BLaER1 (cell line): ENCODE measurements around the gene FKBP7.
"Not testable (repeated sequence)": the region's sequence is repeated elsewhere in the genome, so short reads cannot be mapped to it uniquely, and the experiment has no call there.

ENCODE experiments used
- H3K27ac ChIP-seq: shearing (Covaris generic); formaldehyde crosslinking; 2 replicates; pipeline ENCODE4 v1.8.1; 2022
- H3K27me3 ChIP-seq: shearing (Covaris generic); formaldehyde crosslinking; 2 replicates; pipeline ENCODE4 v1.8.1; 2022
- H3K36me3 ChIP-seq: shearing (Covaris generic); formaldehyde crosslinking; 2 replicates; pipeline ENCODE4 v1.8.1; 2022
- H3K4me1 ChIP-seq: shearing (Covaris generic); formaldehyde crosslinking; 2 replicates; pipeline ENCODE4 v1.8.1; 2022
- H3K4me2 ChIP-seq: shearing (Covaris generic); formaldehyde crosslinking; 2 replicates; pipeline ENCODE4 v1.8.1; 2022
- H3K4me3 ChIP-seq: shearing (Covaris generic); formaldehyde crosslinking; 2 replicates; pipeline ENCODE4 v1.8.1; 2022
- H3K9ac ChIP-seq: shearing (Covaris generic); formaldehyde crosslinking; 2 replicates; pipeline ENCODE4 v1.8.1; 2022
- H3K9me3 ChIP-seq: shearing (Covaris generic); formaldehyde crosslinking; 2 replicates; pipeline ENCODE4 v1.8.1; 2022
- H4K20me1 ChIP-seq: shearing (Covaris generic); formaldehyde crosslinking; 2 replicates; pipeline ENCODE4 v1.8.1; 2022
- Cebpa-rat ChIP-seq: shearing (Covaris generic); IDR thresholded peaks from 2 replicates; pipeline ENCODE4 v1.8.1; 2022

Gene FKBP7

GRCh38 chr2:178478439-178479274, at the start of gene FKBP7:
TSS of gene FKBP7 (minus strand) at chr2:178478600. CDS start at chr2:178478499, 101 bp downstream.
- H3K36me3 ChIP-seq = no peaks in the 10 kb centered on the region
- peaks cover 26% of the 10 kb centered on the region for H4K20me1 ChIP-seq
- H3K27me3 ChIP-seq = no peaks in the 10 kb centered on the region
- H3K27ac ChIP-seq = peak within 1 kb of the TSS; percentile 91
- H3K4me1 ChIP-seq = peaks cover 60% of the 10 kb centered on the region
- peak within 1 kb of the TSS; percentile 73 for H3K4me3 ChIP-seq
- H3K9ac ChIP-seq = peak within 1 kb of the TSS; percentile 85
- H3K9me3 ChIP-seq = no peaks in the 10 kb centered on the region
- TF ChIP-seq Cebpa-rat = no peak
- H3K4me2 ChIP-seq = peak within 1 kb of the TSS; percentile 91

GRCh38 chr2:178527592-178527991, 49.2 kb upstream of the FKBP7 start:
- Histone ChIP-seq H3K4me3 (no peak overlapping the region), H3K4me2 (no peak overlapping the region), H3K9me3 (no peaks in the 10 kb centered on the region), H3K36me3 (peaks cover 18% of the 10 kb centered on the region), H3K27me3 (no peaks in the 10 kb centered on the region), H3K4me1 (no peaks in the 10 kb centered on the region), H3K27ac (no peak overlapping the region), H3K9ac (no peak overlapping the region), H4K20me1 (no peaks in the 10 kb centered on the region)
- TF ChIP-seq Cebpa-rat = no peak

- no peak for TF ChIP-seq Cebpa-rat
- Histone ChIP-seq H3K4me2 (no peak overlapping the region), H4K20me1 (no peaks in the 10 kb centered on the region), H3K4me3 (no peak overlapping the region), H3K9me3 (no peaks in the 10 kb centered on the region), H3K27ac (no peak overlapping the region), H3K36me3 (peaks cover 5% of the 10 kb centered on the region), H3K4me1 (no peaks in the 10 kb centered on the region), H3K27me3 (no peaks in the 10 kb centered on the region), H3K9ac (no peak overlapping the region)
Observed at GRCh38 chr2:178526256-178526655, 47.9 kb upstream of the FKBP7 start.

GRCh38 chr2:178525460-178525859, 47.1 kb upstream of the FKBP7 start:
- not testable (repeated sequence) for H3K9ac ChIP-seq, H4K20me1 ChIP-seq, H3K4me3 ChIP-seq, H3K9me3 ChIP-seq, H3K4me1 ChIP-seq, H3K27ac ChIP-seq, H3K36me3 ChIP-seq, H3K27me3 ChIP-seq, H3K4me2 ChIP-seq

- H3K4me3 ChIP-seq, H3K9me3 ChIP-seq, H3K27me3 ChIP-seq, H4K20me1 ChIP-seq, H3K27ac ChIP-seq, H3K9ac ChIP-seq, H3K4me1 ChIP-seq, H3K4me2 ChIP-seq, H3K36me3 ChIP-seq: not testable (repeated sequence)
Observed at GRCh38 chr2:178525010-178525409, 46.6 kb upstream of the FKBP7 start.

- H3K9ac ChIP-seq = peak overlapping the region; percentile 77
- H4K20me1 ChIP-seq = no peaks in the 10 kb centered on the region
- no peaks in the 10 kb centered on the region for H3K9me3 ChIP-seq
- peaks cover 3% of the 10 kb centered on the region for H3K36me3 ChIP-seq
- H3K4me2 ChIP-seq = peak overlapping the region; percentile 78
- H3K4me3 ChIP-seq = peak overlapping the region; percentile 71
- H3K27me3 ChIP-seq = no peaks in the 10 kb centered on the region
- H3K27ac ChIP-seq = peak overlapping the region; percentile 35; the same call in 1 of the 2 replicates
- no peaks in the 10 kb centered on the region for H3K4me1 ChIP-seq
- no peak for TF ChIP-seq Cebpa-rat
Observed at GRCh38 chr2:178523596-178524134, 45.3 kb upstream of the FKBP7 start.

- Histone ChIP-seq H3K9ac (peak overlapping the region; percentile 77), H3K4me2 (peak overlapping the region; percentile 78), H3K27me3 (no peaks in the 10 kb centered on the region), H3K4me1 (no peaks in the 10 kb centered on the region), H4K20me1 (no peaks in the 10 kb centered on the region), H3K36me3 (peaks cover 9% of the 10 kb centered on the region), H3K27ac (peak overlapping the region; percentile 35; the same call in 1 of the 2 replicates), H3K9me3 (no peaks in the 10 kb centered on the region), H3K4me3 (peak overlapping the region; percentile 71)
- TF ChIP-seq Cebpa-rat = no peak
Observed at GRCh38 chr2:178522950-178523595, 44.7 kb upstream of the FKBP7 start.

- Histone ChIP-seq H4K20me1 (no peaks in the 10 kb centered on the region), H3K9ac (no peak overlapping the region), H3K4me3 (no peak overlapping the region), H3K36me3 (peaks cover 24% of the 10 kb centered on the region), H3K27ac (no peak overlapping the region), H3K27me3 (no peaks in the 10 kb centered on the region), H3K9me3 (no peaks in the 10 kb centered on the region), H3K4me1 (no peaks in the 10 kb centered on the region), H3K4me2 (no peak overlapping the region)
- no peak for TF ChIP-seq Cebpa-rat
Observed at GRCh38 chr2:178521304-178522150, 43.1 kb upstream of the FKBP7 start.

GRCh38 chr2:178517496-178517895, 39.1 kb upstream of the FKBP7 start:
- Histone ChIP-seq H3K9me3 (no peaks in the 10 kb centered on the region), H3K9ac (no peak overlapping the region), H3K27ac (no peak overlapping the region), H3K4me2 (no peak overlapping the region), H4K20me1 (no peaks in the 10 kb centered on the region; the same call in 1 of the 2 replicates), H3K4me3 (no peak overlapping the region), H3K4me1 (no peaks in the 10 kb centered on the region), H3K36me3 (peaks cover 46% of the 10 kb centered on the region), H3K27me3 (no peaks in the 10 kb centered on the region)
- TF ChIP-seq Cebpa-rat = no peak
